Measurements from ENCODE around the gene CAPRIN1. TPM values are rescaled to one million over a fixed set of nuclear protein-coding genes. Genes with fewer than 3 reads are reported as not detected.

Gene CAPRIN1
- total RNA-seq, 1 donor from 2014 or later: 302 TPM

GRCh38 chr11:34072041-34072440 lies 20.5 kb downstream of the CAPRIN1 start:
- no peak for DNase-seq (ENCODE audit: low spot score in 2 of 2, unreplicated experiment in 2 of 2)
- H3K9me3 Mint-ChIP-seq: no peaks in the 10 kb centered on the region
- H3K4me3 Mint-ChIP-seq: no peak overlapping the region
- peaks cover 16% of the 10 kb centered on the region for H3K4me1 Mint-ChIP-seq
- H3K36me3 Mint-ChIP-seq: peaks cover 21% of the 10 kb centered on the region
- TF ChIP-seq, protein P1, sequence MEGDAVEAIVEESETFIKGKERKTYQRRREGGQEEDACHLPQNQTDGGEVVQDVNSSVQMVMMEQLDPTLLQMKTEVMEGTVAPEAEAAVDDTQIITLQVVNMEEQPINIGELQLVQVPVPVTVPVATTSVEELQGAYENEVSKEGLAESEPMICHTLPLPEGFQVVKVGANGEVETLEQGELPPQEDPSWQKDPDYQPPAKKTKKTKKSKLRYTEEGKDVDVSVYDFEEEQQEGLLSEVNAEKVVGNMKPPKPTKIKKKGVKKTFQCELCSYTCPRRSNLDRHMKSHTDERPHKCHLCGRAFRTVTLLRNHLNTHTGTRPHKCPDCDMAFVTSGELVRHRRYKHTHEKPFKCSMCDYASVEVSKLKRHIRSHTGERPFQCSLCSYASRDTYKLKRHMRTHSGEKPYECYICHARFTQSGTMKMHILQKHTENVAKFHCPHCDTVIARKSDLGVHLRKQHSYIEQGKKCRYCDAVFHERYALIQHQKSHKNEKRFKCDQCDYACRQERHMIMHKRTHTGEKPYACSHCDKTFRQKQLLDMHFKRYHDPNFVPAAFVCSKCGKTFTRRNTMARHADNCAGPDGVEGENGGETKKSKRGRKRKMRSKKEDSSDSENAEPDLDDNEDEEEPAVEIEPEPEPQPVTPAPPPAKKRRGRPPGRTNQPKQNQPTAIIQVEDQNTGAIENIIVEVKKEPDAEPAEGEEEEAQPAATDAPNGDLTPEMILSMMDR (IDR thresholded peaks at IDR 0.05; ENCODE audit: unreplicated experiment): no peak
- H3K27ac Mint-ChIP-seq: no peak overlapping the region
- no peaks in the 10 kb centered on the region for H3K27me3 Mint-ChIP-seq (ENCODE audit: low read depth)

- Mint-ChIP-seq H3K4me1 (peaks cover 13% of the 10 kb centered on the region), H3K27ac (no peak overlapping the region), H3K4me3 (no peak overlapping the region), H3K36me3 (peaks cover 27% of the 10 kb centered on the region), H3K27me3 (ENCODE audit: low read depth) (no peaks in the 10 kb centered on the region), H3K9me3 (no peaks in the 10 kb centered on the region)
- no peak for DNase-seq (ENCODE audit: low spot score in 2 of 2, unreplicated experiment in 2 of 2)
- TF ChIP-seq, protein P1 (IDR thresholded peaks at IDR 0.05; ENCODE audit: unreplicated experiment): no peak
Measured at GRCh38 chr11:34072832-34073231, 21.3 kb downstream of the CAPRIN1 start.

- no peak overlapping the region for H3K4me3 Mint-ChIP-seq
- H3K27me3 Mint-ChIP-seq (ENCODE audit: low read depth): no peaks in the 10 kb centered on the region
- peak overlapping the region; percentile 14 for H3K27ac Mint-ChIP-seq
- TF ChIP-seq, protein P1 (IDR thresholded peaks at IDR 0.05; ENCODE audit: unreplicated experiment): no peak
- H3K36me3 Mint-ChIP-seq: peaks cover 34% of the 10 kb centered on the region
- peaks cover 6% of the 10 kb centered on the region for H3K4me1 Mint-ChIP-seq
- no peaks in the 10 kb centered on the region for H3K9me3 Mint-ChIP-seq
- no peak for DNase-seq (ENCODE audit: low spot score in 2 of 2, unreplicated experiment in 2 of 2)
Measured at GRCh38 chr11:34074391-34074790, 22.9 kb downstream of the CAPRIN1 start.

DNA sequence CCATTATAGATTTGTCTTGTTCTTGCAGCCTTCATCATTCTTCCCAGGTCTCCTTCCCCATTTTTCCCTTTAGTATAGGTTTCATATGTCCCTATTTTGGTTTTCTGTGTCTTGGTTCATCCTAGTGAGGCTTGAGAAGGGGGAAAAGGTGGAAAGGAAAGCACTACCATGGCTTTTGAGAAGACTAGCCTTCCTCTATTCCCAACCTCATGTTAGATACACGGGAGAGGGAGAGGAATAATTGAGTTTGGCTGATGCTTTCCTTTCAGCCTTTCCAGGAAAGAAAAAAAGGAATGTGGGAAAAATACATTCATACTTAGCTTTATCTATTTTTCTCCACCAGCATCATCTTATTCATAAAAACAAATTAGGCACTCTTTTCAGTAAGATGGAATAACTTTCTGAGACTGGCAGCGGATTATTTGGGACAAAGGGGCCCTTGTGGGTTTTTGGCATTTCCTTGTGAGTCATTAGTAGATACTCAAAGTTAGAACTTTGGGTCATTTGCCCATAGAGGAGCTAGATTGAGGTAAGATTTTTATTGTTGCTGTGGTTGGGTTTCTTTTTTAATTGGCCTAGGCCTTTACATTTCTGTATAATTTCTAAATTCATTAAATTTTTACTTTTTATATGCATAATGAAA lies 23.8 kb downstream of the CAPRIN1 start:
- no peak for DNase-seq (ENCODE audit: low spot score in 2 of 2, unreplicated experiment in 2 of 2)
- H3K27ac Mint-ChIP-seq: peak overlapping the region; percentile 65
- peaks cover 5% of the 10 kb centered on the region for H3K4me1 Mint-ChIP-seq
- no peaks in the 10 kb centered on the region for H3K9me3 Mint-ChIP-seq
- peaks cover 37% of the 10 kb centered on the region for H3K36me3 Mint-ChIP-seq
- H3K4me3 Mint-ChIP-seq: no peak overlapping the region
- H3K27me3 Mint-ChIP-seq (ENCODE audit: low read depth): no peaks in the 10 kb centered on the region
- TF ChIP-seq, protein P1 (IDR thresholded peaks at IDR 0.05; ENCODE audit: unreplicated experiment): no peak

GRCh38 chr11:34080609-34081008 lies 29.1 kb downstream of the CAPRIN1 start:
- TF ChIP-seq, protein P1 (IDR thresholded peaks at IDR 0.05; ENCODE audit: unreplicated experiment): no peak
- Mint-ChIP-seq H3K27me3 (ENCODE audit: low read depth) (no peaks in the 10 kb centered on the region), H3K36me3 (peaks cover 47% of the 10 kb centered on the region), H3K27ac (no peak overlapping the region), H3K4me1 (no peaks in the 10 kb centered on the region), H3K9me3 (no peaks in the 10 kb centered on the region), H3K4me3 (no peak overlapping the region)
- DNase-seq (ENCODE audit: low spot score in 2 of 2, unreplicated experiment in 2 of 2): no peak
